HepG2 (cell line): ENCODE data around the gene TGIF1. TPM values are rescaled to one million over a fixed set of nuclear protein-coding genes. Genes with fewer than 3 reads are reported as not detected.

Experiments
- ATAC-seq: fragments of 200-7000 bp; cut with Tn5 transposase; 3 replicates; pipeline ENCODE4 v1.9.1; 2020; ENCODE audit warnings: mild to moderate bottlenecking, moderate library complexity
- BruUV-seq: library from RNA; stranded (reverse); fragments of 400-500 nt; replicated peaks from 2 replicates; lab custom pipeline; 2021; lab: Mats Ljungman, UMichigan
- CTCF ChIA-PET: fragments of 300-600 bp; formaldehyde crosslinking; extraction: SDS; loops from one replicate; lab custom pipeline; 2021; ENCODE audit warnings: low total read pairs, inconsistent platforms, low intra/inter-chr PET ratio; lab: Yijun Ruan, JAX
- POLR2A ChIA-PET: fragments of 350-600 bp; sonication (Branson Sonifier 250); formaldehyde crosslinking; loops from one replicate; lab custom pipeline; 2020; ENCODE audit warnings: antibody characterized with exemption, inconsistent platforms; lab: Yijun Ruan, JAX
- DNase-seq: peaks from one replicate; pipeline ENCODE4 v3.0.0-alpha.2; 2015; ENCODE audit warnings: low spot score
- FAIRE-seq: peaks from 3 replicates; lab custom pipeline; 2011; peaks lifted over from hg19 to GRCh38; lab: Jason Lieb, UNC
- H2AFZ ChIP-seq: one replicate; pipeline ENCODE4 v1.6.1; 2011; ENCODE audit warnings: low read length, inconsistent platforms
- H3K27ac ChIP-seq: fragments of 300-600 bp; 3 replicates; pipeline ENCODE4 v1.8.0; 2011; ENCODE audit warnings: mixed run types, mild to moderate bottlenecking, mixed read lengths, low read length, inconsistent platforms; ENCODE audit not compliant: insufficient read depth; ENCODE audit errors: extremely low read length
- H3K27me3 ChIP-seq, 2 experiments: fragments of 200-600 bp in 1 of 2; 2 replicates in 1 of 2; 3 replicates in 1 of 2; pipeline versions ENCODE4 v1.6.0 to v1.8.0; 2011; ENCODE audit warnings: low read length in 2 of 2, mild to moderate bottlenecking in 2 of 2, moderate library complexity in 2 of 2, inconsistent platforms in 1 of 2; ENCODE audit not compliant: insufficient read depth in 2 of 2, control insufficient read depth in 1 of 2
- H3K36me3 ChIP-seq, 2 experiments: fragments of 200-600 bp in 1 of 2; replicated peaks in 1 of 2; 2 replicates in 1 of 2; 3 replicates in 1 of 2; pipeline versions ENCODE4 v1.5.1 to v1.8.0; 2011; ENCODE audit warnings: low read length in 2 of 2, inconsistent platforms in 1 of 2; ENCODE audit not compliant: insufficient read depth in 2 of 2, control insufficient read depth in 1 of 2
- H3K4me1 ChIP-seq: 2 replicates; pipeline ENCODE4 v1.5.1; 2012; ENCODE audit warnings: low read length, inconsistent platforms; ENCODE audit not compliant: insufficient read depth
- H3K4me2 ChIP-seq: 2 replicates; pipeline ENCODE4 v1.6.0; 2011; ENCODE audit warnings: low read depth, low read length, inconsistent platforms
- H3K4me3 ChIP-seq, 3 experiments: fragments of 200-600 bp in 1 of 3; sonication (generic), shearing (Covaris generic) in 1 of 3; replicated peaks in 1 of 3; 2 replicates each; pipeline ENCODE4 v1.5.1; 2011 to 2016; ENCODE audit warnings: low read length in 3 of 3, inconsistent platforms in 2 of 3, low read depth in 2 of 3, mild to moderate bottlenecking in 2 of 3, control low read depth in 1 of 3, mixed read lengths in 1 of 3; ENCODE audit not compliant: insufficient read depth in 1 of 3
- H3K79me2 ChIP-seq: one replicate; pipeline ENCODE4 v1.6.1; 2011; ENCODE audit warnings: low read length, inconsistent platforms; ENCODE audit not compliant: insufficient read depth
- H3K9ac ChIP-seq: 2 replicates; pipeline ENCODE4 v1.6.0; 2011; ENCODE audit warnings: mild to moderate bottlenecking, low read depth, low read length, inconsistent platforms; ENCODE audit not compliant: insufficient read depth
- H3K9me3 ChIP-seq: 2 replicates; pipeline ENCODE4 v1.5.1; 2012; ENCODE audit warnings: mild to moderate bottlenecking, low read length
- H4K20me1 ChIP-seq: 2 replicates; pipeline ENCODE4 v1.6.0; 2011; ENCODE audit warnings: inconsistent platforms, mild to moderate bottlenecking, low read length, moderate library complexity; ENCODE audit not compliant: insufficient read depth
- DR1 ChIP-seq: sonication (generic); formaldehyde crosslinking; IDR thresholded peaks from 2 replicates; pipeline ENCODE4 v1.8.0; 2021; ENCODE audit warnings: mild to moderate bottlenecking, missing genetic modification reagents, inconsistent platforms
- GATA4 ChIP-seq: sonication (generic); IDR thresholded peaks from 2 replicates; pipeline ENCODE4 v1.6.1; 2016; ENCODE audit warnings: antibody characterized with exemption, low read depth, borderline replicate concordance
- PAF1 ChIP-seq: IDR thresholded peaks from 2 replicates; pipeline ENCODE4 v1.6.1; 2016; ENCODE audit warnings: missing genetic modification reagents, missing compliant biosample characterization
- RAD21 ChIP-seq: fragments of 450-650 bp; formaldehyde crosslinking; IDR thresholded peaks from 2 replicates; pipeline ENCODE4 v1.5.0; 2020; ENCODE audit warnings: mild to moderate bottlenecking
- SCMH1 ChIP-seq: sonication (generic); formaldehyde crosslinking; IDR thresholded peaks from 2 replicates; pipeline ENCODE4 v1.9.0; 2021; ENCODE audit warnings: missing genetic modification reagents, mild to moderate bottlenecking, borderline replicate concordance
- TBX3 ChIP-seq: fragments of 450-650 bp; IDR thresholded peaks from 2 replicates; pipeline ENCODE4 v1.6.1; 2017; ENCODE audit warnings: antibody characterized with exemption, mild to moderate bottlenecking, inconsistent platforms, borderline replicate concordance
- TSC22D2 ChIP-seq: sonication (generic); formaldehyde crosslinking; IDR thresholded peaks from 2 replicates; pipeline ENCODE4 v1.5.1; 2020; ENCODE audit warnings: missing genetic modification reagents, mild to moderate bottlenecking, borderline replicate concordance
- ZNF546 ChIP-seq: sonication (generic); formaldehyde crosslinking; conservative IDR thresholded peaks from 2 replicates; pipeline ENCODE4 v1.8.1; 2023; ENCODE audit warnings: mild to moderate bottlenecking, missing genetic modification reagents
- WGBS: methylation state at CpG from one replicate; pipeline ENCODE4 v1.1.6; 2017; ENCODE audit warnings: low lambda C conversion rate; 5-methylcytosine and 5-hydroxymethylcytosine counted together
- in situ Hi-C: cut with HindIII; loops from 2 replicates; pipeline ENCODE4 v1.10.0; 2017; ENCODE audit warnings: low pct_unique_long_range_greater_than_20kb; ENCODE audit not compliant: extremely low pct_ligation_motif_present
- intact Hi-C: fragments of 100-400 bp; cut with micrococcal nuclease; formaldehyde crosslinking; loops from one replicate; pipeline ENCODE4 v1.10.0; 2022; ENCODE audit not compliant: unreplicated experiment
- polyA plus RNA-seq, 8 experiments: library from polyadenylated mRNA; depleted of rRNA in 3 of 8; stranded (reverse) in 7 of 8; unstranded in 1 of 8; fragments of >200 nt; fragmentation: Illumina TruSeq in 4 of 8; extraction: Trizol in 4 of 8; gene quantifications; 2 replicates each; pipeline versions ENCODE4 v1.2.1 to v1.2.3, GENCODE V29; 2011 to 2016; ENCODE audit warnings: low read depth in 4 of 8, missing spikeins in 1 of 8, mixed read lengths in 1 of 8; ENCODE audit not compliant: insufficient read depth in 1 of 8
- total RNA-seq, 5 experiments: library from RNA; depleted of rRNA; stranded (reverse); fragments of >200 nt; fragmentation: Illumina TruSeq; extraction: Trizol; gene quantifications; 2 replicates each; pipeline ENCODE4 v1.2.3, GENCODE V29; 2016; ENCODE audit warnings: low read depth in 1 of 5
- TF ChIP-seq, protein P1 (sequence below): sonication (generic); formaldehyde crosslinking; IDR thresholded peaks from 2 replicates; pipeline ENCODE4 v1.4.0; 2020; ENCODE audit warnings: mild to moderate bottlenecking, low read depth, missing genetic modification reagents
- TF ChIP-seq, protein P2 (sequence below): sonication (generic); formaldehyde crosslinking; IDR thresholded peaks from 2 replicates; pipeline ENCODE4 v1.4.0; 2020; ENCODE audit warnings: mild to moderate bottlenecking, missing genetic modification reagents
- TF ChIP-seq, protein P3 (sequence below): sonication (generic); formaldehyde crosslinking; IDR thresholded peaks from 2 replicates; pipeline ENCODE4 v1.8.0; 2022; ENCODE audit warnings: mild to moderate bottlenecking, missing genetic modification reagents; ENCODE audit not compliant: insufficient replicate concordance
- TF ChIP-seq, protein P4 (sequence below): sonication (generic); formaldehyde crosslinking; IDR thresholded peaks from 2 replicates; pipeline ENCODE4 v1.4.0; 2020; ENCODE audit warnings: missing genetic modification reagents, low read depth, mild to moderate bottlenecking, borderline replicate concordance
- TF ChIP-seq, protein P5 (sequence below): IDR thresholded peaks from 2 replicates; pipeline ENCODE4 v1.4.0; 2020; ENCODE audit warnings: mild to moderate bottlenecking, missing genetic modification reagents

Gene TGIF1
- total and polyA plus RNA-seq, 2 of the 13 experiments (the other 11 are each of a cell fraction or from before 2014, with no cell fraction given), result 50.0 to 76.1 TPM

DNA sequence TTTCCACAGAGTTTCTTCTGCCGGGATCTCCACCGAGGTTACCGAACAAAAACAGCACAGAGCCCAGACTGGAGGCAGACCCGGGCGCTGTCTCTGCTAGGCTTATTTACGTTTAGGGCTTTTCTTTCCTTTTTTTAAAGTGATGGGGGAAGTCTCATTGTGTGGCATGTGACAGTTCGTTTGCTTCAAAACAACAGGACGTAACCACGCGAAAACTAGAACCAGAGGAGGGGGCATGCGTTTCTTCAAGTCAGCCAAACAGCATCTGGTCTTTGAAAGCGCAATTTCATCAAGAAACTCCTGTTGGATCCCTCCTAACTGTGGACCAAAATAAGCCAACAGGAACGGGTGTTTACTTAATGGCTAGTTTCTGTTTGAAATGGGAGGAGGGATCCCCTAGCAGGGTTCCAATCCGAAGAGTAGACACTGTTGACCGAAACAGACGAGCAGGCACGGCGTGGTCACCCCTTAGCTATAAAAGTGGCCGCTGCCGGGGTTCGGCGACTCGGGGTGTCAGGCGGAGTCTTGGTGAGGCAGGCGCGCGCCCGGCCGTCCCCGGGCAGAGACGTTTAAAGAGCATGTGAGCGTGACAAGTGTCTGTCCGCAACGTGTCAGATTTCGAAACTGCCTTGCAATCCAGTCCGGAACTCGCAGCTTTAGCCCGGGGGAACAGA lies 997 bp upstream of the TGIF1 start:
- Histone ChIP-seq H3K4me1 (peaks cover 19% of the 10 kb centered on the region), H3K79me2 (peaks cover 50% of the 10 kb centered on the region), H3K27me3 (no peaks in the 10 kb centered on the region; a peak in 1 of 5 replicates), H3K9me3 (no peaks in the 10 kb centered on the region), H4K20me1 (peaks cover 4% of the 10 kb centered on the region), H3K4me2 (peak overlapping the region; percentile 99), H3K36me3 (no peaks in the 10 kb centered on the region), H3K4me3 (peak overlapping the region; percentile 68 to 93 (median 93)), H2AFZ (no peak overlapping the region), H3K9ac (peak overlapping the region; percentile 96), H3K27ac (peak overlapping the region; percentile 88)
- in situ Hi-C loops (no loop called here), intact Hi-C loops (loop anchor here (2.0 kb wide), 2 partner anchors 146 to 216 kb away; no protein-coding TSS in a partner anchor)
- POLR2A ChIA-PET, result interaction anchor here (0.7 to 3.1 kb wide), 14 partner anchors 8 to 216 kb away, joined by 3 to 31 read pairs (median 5); no protein-coding TSS in a partner anchor
- FAIRE-seq (peak; percentile 69), ATAC-seq (peak; percentile 51), DNase-seq (peak; percentile 91)
- CTCF ChIA-PET, result no interaction called here
- WGBS, result 0% methylated on average over 12 of the region's 38 CpGs
- TSS peak; percentile 51 for BruUV-seq
- TF ChIP-seq TSC22D2 (CRISPR knock-in tag) (0 out of 2 replicates have a peak, but pooled peaks have one; percentile 12), PAF1 (CRISPR knock-in tag) (no peak), GATA4 (peak; percentile 35; the same call in 1 of the 2 replicates), DR1 (CRISPR knock-in tag) (peak; percentile 50; the same call in 1 of the 2 replicates), ZNF546 (CRISPR knock-in tag) (no peak), TBX3 (peak; percentile 27; the same call in 1 of the 2 replicates), RAD21 (CRISPR knock-in tag) (peak; percentile 27; the same call in 1 of the 2 replicates), SCMH1 (CRISPR knock-in tag) (no peak)
- TF ChIP-seq, protein P1, sequence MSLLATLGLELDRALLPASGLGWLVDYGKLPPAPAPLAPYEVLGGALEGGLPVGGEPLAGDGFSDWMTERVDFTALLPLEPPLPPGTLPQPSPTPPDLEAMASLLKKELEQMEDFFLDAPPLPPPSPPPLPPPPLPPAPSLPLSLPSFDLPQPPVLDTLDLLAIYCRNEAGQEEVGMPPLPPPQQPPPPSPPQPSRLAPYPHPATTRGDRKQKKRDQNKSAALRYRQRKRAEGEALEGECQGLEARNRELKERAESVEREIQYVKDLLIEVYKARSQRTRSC (CRISPR knock-in tag), result no peak
- TF ChIP-seq, protein P2, sequence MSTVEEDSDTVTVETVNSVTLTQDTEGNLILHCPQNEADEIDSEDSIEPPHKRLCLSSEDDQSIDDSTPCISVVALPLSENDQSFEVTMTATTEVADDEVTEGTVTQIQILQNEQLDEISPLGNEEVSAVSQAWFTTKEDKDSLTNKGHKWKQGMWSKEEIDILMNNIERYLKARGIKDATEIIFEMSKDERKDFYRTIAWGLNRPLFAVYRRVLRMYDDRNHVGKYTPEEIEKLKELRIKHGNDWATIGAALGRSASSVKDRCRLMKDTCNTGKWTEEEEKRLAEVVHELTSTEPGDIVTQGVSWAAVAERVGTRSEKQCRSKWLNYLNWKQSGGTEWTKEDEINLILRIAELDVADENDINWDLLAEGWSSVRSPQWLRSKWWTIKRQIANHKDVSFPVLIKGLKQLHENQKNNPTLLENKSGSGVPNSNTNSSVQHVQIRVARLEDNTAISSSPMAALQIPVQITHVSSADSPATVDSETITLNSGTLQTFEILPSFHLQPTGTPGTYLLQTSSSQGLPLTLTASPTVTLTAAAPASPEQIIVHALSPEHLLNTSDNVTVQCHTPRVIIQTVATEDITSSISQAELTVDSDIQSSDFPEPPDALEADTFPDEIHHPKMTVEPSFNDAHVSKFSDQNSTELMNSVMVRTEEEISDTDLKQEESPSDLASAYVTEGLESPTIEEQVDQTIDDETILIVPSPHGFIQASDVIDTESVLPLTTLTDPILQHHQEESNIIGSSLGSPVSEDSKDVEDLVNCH (CRISPR knock-in tag), result no peak
- TF ChIP-seq, protein P3, sequence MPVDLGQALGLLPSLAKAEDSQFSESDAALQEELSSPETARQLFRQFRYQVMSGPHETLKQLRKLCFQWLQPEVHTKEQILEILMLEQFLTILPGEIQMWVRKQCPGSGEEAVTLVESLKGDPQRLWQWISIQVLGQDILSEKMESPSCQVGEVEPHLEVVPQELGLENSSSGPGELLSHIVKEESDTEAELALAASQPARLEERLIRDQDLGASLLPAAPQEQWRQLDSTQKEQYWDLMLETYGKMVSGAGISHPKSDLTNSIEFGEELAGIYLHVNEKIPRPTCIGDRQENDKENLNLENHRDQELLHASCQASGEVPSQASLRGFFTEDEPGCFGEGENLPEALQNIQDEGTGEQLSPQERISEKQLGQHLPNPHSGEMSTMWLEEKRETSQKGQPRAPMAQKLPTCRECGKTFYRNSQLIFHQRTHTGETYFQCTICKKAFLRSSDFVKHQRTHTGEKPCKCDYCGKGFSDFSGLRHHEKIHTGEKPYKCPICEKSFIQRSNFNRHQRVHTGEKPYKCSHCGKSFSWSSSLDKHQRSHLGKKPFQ (CRISPR knock-in tag), result peak; percentile 11
- TF ChIP-seq, protein P4, sequence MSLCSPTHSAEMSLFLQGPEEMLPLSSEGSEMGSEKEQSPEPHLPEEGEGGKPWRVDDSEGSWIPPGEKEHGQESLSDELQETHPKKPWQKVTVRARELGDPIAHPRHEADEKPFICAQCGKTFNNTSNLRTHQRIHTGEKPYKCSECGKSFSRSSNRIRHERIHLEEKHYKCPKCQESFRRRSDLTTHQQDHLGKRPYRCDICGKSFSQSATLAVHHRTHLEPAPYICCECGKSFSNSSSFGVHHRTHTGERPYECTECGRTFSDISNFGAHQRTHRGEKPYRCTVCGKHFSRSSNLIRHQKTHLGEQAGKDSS, result no peak
- TF ChIP-seq, protein P5, sequence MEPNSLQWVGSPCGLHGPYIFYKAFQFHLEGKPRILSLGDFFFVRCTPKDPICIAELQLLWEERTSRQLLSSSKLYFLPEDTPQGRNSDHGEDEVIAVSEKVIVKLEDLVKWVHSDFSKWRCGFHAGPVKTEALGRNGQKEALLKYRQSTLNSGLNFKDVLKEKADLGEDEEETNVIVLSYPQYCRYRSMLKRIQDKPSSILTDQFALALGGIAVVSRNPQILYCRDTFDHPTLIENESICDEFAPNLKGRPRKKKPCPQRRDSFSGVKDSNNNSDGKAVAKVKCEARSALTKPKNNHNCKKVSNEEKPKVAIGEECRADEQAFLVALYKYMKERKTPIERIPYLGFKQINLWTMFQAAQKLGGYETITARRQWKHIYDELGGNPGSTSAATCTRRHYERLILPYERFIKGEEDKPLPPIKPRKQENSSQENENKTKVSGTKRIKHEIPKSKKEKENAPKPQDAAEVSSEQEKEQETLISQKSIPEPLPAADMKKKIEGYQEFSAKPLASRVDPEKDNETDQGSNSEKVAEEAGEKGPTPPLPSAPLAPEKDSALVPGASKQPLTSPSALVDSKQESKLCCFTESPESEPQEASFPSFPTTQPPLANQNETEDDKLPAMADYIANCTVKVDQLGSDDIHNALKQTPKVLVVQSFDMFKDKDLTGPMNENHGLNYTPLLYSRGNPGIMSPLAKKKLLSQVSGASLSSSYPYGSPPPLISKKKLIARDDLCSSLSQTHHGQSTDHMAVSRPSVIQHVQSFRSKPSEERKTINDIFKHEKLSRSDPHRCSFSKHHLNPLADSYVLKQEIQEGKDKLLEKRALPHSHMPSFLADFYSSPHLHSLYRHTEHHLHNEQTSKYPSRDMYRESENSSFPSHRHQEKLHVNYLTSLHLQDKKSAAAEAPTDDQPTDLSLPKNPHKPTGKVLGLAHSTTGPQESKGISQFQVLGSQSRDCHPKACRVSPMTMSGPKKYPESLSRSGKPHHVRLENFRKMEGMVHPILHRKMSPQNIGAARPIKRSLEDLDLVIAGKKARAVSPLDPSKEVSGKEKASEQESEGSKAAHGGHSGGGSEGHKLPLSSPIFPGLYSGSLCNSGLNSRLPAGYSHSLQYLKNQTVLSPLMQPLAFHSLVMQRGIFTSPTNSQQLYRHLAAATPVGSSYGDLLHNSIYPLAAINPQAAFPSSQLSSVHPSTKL (CRISPR knock-in tag), result no peak
